Subcutaneous abdominal adipose tissue (tissue), 5 donors: Measurements from ENCODE around the gene RAB3C.
A peak's percentile ranks its signal among the peaks of the same experiment; 100 is the strongest.

Experiments
- H3K27ac ChIP-seq: one replicate; pipeline ENCODE4 v1.7.0; 2013; ENCODE audit warnings: low read depth, mild to moderate bottlenecking, inconsistent platforms, low read length, moderate library complexity
- H3K27me3 ChIP-seq, 5 donors: one replicate each; pipeline ENCODE4 v1.7.0; 2013; ENCODE audit warnings: low read length in 5 of 5, inconsistent platforms in 1 of 5; ENCODE audit not compliant: control insufficient read depth in 5 of 5, insufficient read depth in 4 of 5
- H3K36me3 ChIP-seq, 5 donors: one replicate each; pipeline ENCODE4 v1.7.0; 2013; ENCODE audit warnings: low read length in 5 of 5; ENCODE audit not compliant: control insufficient read depth in 5 of 5, insufficient read depth in 5 of 5
- H3K4me1 ChIP-seq, 5 donors: one replicate each; pipeline ENCODE4 v1.7.0; 2013; ENCODE audit warnings: low read length in 5 of 5, mild to moderate bottlenecking in 3 of 5, moderate library complexity in 1 of 5; ENCODE audit not compliant: control insufficient read depth in 5 of 5, insufficient read depth in 5 of 5
- H3K4me3 ChIP-seq, 5 donors: one replicate each; pipeline ENCODE4 v1.7.0; 2013; ENCODE audit warnings: low read length in 5 of 5, low read depth in 1 of 5
- H3K9ac ChIP-seq, 5 donors: one replicate each; pipeline ENCODE4 v1.7.0; 2013; ENCODE audit warnings: low read length in 5 of 5, mild to moderate bottlenecking in 4 of 5, moderate library complexity in 3 of 5
- H3K9me3 ChIP-seq, 5 donors: one replicate each; pipeline ENCODE4 v1.7.0; 2013; ENCODE audit warnings: low read length in 5 of 5; ENCODE audit not compliant: control insufficient read depth in 5 of 5
- donor health status: healthy.
- donor health status: healthy.
- donor health status: healthy.
- donor health status: healthy.
- donor health status: healthy.

The RAB3C gene

DNA sequence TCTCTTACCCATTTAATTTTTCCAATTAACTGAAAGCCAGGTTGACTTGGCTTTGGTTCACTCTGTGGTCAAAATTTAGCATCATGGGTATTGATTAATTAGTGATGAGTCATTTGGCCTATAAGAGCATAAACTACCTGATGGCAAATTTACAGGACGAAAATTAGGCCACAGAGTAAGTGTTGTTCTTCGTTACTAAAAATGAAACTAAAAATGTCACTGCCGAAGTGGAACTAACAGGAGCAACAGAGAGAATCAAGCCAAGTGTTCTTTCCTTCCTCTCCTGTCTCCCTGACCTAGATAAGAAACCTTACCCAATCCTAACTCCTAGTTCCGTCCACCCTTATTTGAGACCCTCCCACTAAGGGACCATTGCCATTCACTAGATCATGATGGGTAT is 176.9 kb downstream of the RAB3C start:
- no peaks in the 10 kb centered on the region for H3K27me3 ChIP-seq
- H3K27ac ChIP-seq: peak overlapping the region; percentile 3
- no peaks in the 10 kb centered on the region for H3K9me3 ChIP-seq

DNA sequence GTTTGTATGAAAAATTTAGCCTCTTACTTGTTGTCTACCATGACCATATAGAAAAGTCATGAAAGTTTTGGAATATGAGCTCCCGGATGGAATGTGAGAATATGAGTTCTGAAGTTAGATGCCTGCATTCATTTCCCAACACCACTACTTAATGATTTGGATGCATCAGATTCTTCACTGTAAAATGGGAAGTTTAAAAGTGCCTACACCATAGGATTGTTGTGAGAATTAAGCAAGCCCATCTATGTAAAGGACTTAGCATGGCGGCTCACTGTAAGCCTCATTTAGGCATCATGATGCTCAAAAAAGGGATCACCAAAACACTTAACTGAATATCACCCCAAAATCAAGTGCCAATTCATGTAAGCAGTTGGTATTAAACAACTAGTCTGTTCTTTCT is 177.3 kb downstream of the RAB3C start:
- Histone ChIP-seq H3K9ac (peak overlapping the region in 2 of 5 donors; percentile 55 to 69), H3K4me3 (peak overlapping the region in 4 of 5 donors; percentile 32 to 65 (median 51)), H3K27me3 (no peaks in the 10 kb centered on the region), H3K4me1 (peaks cover 0 to 11% (median 2%) of the 10 kb centered on the region in 5 donors), H3K36me3 (no peaks in the 10 kb centered on the region), H3K27ac (no peak overlapping the region), H3K9me3 (no peaks in the 10 kb centered on the region)

More for the DNA sequence above, 176.9 kb downstream of the RAB3C start:
- Histone ChIP-seq H3K36me3 (no peaks in the 10 kb centered on the region), H3K4me3 (peak overlapping the region; percentile 13 to 65 (median 51)), H3K4me1 (peaks cover 0 to 11% (median 2%) of the 10 kb centered on the region in 5 donors), H3K9ac (peak overlapping the region in 3 of 5 donors; percentile 48 to 69 (median 55))

- Histone ChIP-seq H3K27me3 (no peaks in the 10 kb centered on the region), H3K36me3 (no peaks in the 10 kb centered on the region), H3K4me3 (no peak overlapping the region), H3K9me3 (no peaks in the 10 kb centered on the region), H3K27ac (no peak overlapping the region), H3K4me1 (peaks cover 0 to 11% (median 2%) of the 10 kb centered on the region in 5 donors), H3K9ac (no peak overlapping the region)
Measured at GRCh38 chr5:58761407-58761806, 178.5 kb downstream of the RAB3C start.

- no peaks in the 10 kb centered on the region for H3K9me3 ChIP-seq
- H3K36me3 ChIP-seq: no peaks in the 10 kb centered on the region
- H3K4me1 ChIP-seq: peaks cover 0 to 11% (median 2%) of the 10 kb centered on the region in 5 donors
- H3K27ac ChIP-seq: no peak overlapping the region
- H3K9ac ChIP-seq: no peak overlapping the region
- H3K4me3 ChIP-seq: no peak overlapping the region
- H3K27me3 ChIP-seq: no peaks in the 10 kb centered on the region
Measured at GRCh38 chr5:58763390-58763789, 180.5 kb downstream of the RAB3C start.

DNA sequence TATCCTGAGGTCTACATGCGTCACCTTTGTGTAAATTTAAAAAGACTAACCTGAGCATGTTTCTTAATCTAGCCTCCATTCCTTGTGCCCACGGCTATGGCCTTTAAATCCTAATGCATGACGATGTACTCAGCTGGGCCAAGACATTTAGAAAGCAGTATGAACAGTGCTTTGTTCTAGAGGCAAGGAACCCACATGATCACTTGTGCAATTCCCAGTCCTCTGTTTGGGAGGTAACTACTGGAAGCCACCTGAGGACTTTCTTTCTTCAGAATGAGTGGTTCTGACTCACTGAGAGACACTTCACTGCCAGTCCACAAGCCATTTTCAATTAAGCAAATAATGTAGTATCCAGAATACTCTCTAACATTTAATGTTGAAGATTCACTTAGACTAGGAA is 181.3 kb downstream of the RAB3C start:
- no peaks in the 10 kb centered on the region for H3K9me3 ChIP-seq
- H3K4me1 ChIP-seq: peaks cover 0 to 8% (median 1%) of the 10 kb centered on the region in 5 donors
- H3K4me3 ChIP-seq: no peak overlapping the region
- H3K36me3 ChIP-seq: no peaks in the 10 kb centered on the region
- H3K27ac ChIP-seq: no peak overlapping the region
- H3K27me3 ChIP-seq: no peaks in the 10 kb centered on the region
- no peak overlapping the region for H3K9ac ChIP-seq

DNA sequence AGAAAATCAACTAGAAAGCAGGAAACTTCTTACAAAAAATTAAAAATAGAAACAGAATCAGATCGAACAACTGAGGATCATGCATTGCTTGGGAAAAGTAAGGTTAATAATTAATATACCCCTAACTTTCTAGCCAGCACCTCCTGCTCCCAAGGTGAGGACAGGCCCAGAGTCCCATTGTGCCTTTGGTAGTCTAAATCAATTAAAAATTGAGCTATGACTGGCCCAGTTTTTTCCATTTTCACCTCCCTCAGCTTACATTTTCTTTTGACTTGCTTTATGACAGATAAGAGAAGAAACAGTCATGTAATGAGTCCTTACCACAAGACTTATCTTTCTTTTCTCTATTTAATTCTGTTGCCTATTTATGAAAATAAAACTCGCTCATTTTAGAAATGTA is 182.2 kb downstream of the RAB3C start:
- H3K27me3 ChIP-seq: no peaks in the 10 kb centered on the region
- no peak overlapping the region for H3K9ac ChIP-seq
- no peaks in the 10 kb centered on the region for H3K36me3 ChIP-seq
- H3K9me3 ChIP-seq: no peaks in the 10 kb centered on the region
- peaks cover 0 to 4% (median 0%) of the 10 kb centered on the region in 5 donors for H3K4me1 ChIP-seq
- no peak overlapping the region for H3K4me3 ChIP-seq
- no peak overlapping the region for H3K27ac ChIP-seq

DNA sequence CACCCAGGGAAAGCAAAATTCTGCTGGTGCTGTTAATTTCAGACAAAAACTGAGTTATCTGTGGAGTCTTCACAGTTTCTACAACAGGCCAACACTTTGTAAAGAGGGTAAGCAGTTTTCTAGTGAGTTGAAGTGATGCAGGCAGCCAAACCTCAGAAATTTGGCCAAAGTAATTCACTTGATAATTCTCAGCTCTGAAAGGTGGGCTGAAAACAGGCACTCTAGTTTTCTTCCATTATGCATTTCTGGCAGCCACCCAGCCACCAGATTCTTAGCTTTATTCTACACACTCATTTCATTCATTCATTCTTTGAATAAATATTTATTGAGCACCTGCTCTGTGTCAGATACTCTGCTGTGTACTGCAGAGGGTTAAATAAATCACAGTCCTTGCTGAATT is 184.2 kb downstream of the RAB3C start:
- H3K4me1 ChIP-seq: no peaks in the 10 kb centered on the region
- no peak overlapping the region for H3K9ac ChIP-seq
- H3K36me3 ChIP-seq: no peaks in the 10 kb centered on the region
- H3K27me3 ChIP-seq: no peaks in the 10 kb centered on the region
- no peak overlapping the region for H3K4me3 ChIP-seq
- H3K9me3 ChIP-seq: no peaks in the 10 kb centered on the region
- no peak overlapping the region for H3K27ac ChIP-seq

GRCh38 chr5:58770136-58770535 is 187.3 kb downstream of the RAB3C start:
- H3K9ac ChIP-seq: no peak overlapping the region

DNA sequence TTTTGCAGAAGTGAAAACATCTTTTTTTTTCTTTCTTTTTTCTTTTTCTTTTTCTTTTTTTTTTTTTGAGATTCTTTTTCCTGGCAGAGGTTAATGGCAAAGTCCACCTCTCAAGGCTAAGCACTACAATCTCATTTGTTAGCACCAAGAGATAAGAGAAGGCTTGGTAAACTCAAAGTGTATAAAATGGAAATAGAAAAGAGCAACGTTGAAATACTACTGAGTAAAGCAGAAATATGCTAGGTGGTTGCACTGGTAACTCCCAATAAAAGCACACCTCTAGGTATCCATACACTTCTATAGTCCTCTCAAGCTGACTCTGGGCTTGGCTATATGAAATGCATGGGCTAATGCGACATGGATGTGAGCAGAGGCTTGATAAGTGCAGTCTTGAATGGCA is 188.9 kb downstream of the RAB3C start:
- H3K36me3 ChIP-seq: no peaks in the 10 kb centered on the region

More at GRCh38 chr5:58770136-58770535, 187.3 kb downstream of the RAB3C start:
- Histone ChIP-seq H3K27ac (no peak overlapping the region), H3K9me3 (no peaks in the 10 kb centered on the region), H3K27me3 (no peaks in the 10 kb centered on the region), H3K36me3 (no peaks in the 10 kb centered on the region), H3K4me1 (no peaks in the 10 kb centered on the region), H3K4me3 (no peak overlapping the region)

DNA sequence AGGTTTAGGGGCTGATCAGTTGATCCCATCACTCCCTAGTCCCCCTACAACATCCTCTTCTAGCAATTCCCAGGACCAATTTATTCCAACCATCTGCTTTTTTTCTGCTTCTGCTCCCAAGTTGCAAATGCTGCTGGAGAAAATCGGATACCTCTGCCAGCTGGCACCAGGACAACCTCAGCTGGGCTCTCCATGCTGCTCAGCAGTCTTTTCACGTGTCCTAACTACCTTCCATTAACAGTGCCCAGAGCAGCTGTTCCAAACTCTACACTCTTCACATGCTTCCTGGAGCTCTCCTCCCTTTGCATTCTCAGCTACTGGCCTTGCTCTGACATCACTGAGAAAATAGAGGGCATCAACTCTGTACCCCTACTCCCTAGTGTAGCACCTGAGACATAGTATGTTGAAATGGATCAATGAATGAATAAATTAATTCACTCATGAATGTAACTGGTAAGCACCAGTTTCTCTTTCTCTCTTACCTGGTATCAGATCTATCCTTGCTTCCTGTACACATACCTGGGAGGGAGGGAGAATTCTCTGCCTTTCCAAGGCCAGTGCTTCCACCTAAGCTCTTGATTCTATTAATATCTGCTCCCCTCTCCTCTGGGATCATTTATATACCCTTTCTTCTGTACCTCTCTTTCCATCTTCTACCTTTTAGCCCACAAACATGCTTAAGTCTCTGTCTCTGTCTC is 191.0 kb downstream of the RAB3C start:
- no peaks in the 10 kb centered on the region for H3K36me3 ChIP-seq
- no peaks in the 10 kb centered on the region for H3K9me3 ChIP-seq
- H3K4me3 ChIP-seq: no peak overlapping the region
- no peaks in the 10 kb centered on the region for H3K27me3 ChIP-seq
- H3K4me1 ChIP-seq: no peaks in the 10 kb centered on the region
- H3K27ac ChIP-seq: no peak overlapping the region
- no peak overlapping the region for H3K9ac ChIP-seq

More for the DNA sequence above, 188.9 kb downstream of the RAB3C start:
- H3K27ac ChIP-seq: no peak overlapping the region
- no peak overlapping the region for H3K4me3 ChIP-seq
- H3K9me3 ChIP-seq: no peaks in the 10 kb centered on the region
- no peaks in the 10 kb centered on the region for H3K27me3 ChIP-seq
- H3K4me1 ChIP-seq: no peaks in the 10 kb centered on the region
- H3K9ac ChIP-seq: no peak overlapping the region
